Suprapubic skin (tissue), 4 donors: ENCODE data around the gene OTUB2. TPM values are rescaled to one million over a fixed set of nuclear protein-coding genes. Genes with fewer than 3 reads are reported as not detected.
"Not testable (repeated sequence)": the region's sequence is repeated elsewhere in the genome, so short reads cannot be mapped to it uniquely, and the experiment has no call there.

Experiments
- DNase-seq, 2 donors: peaks; one replicate each; pipeline ENCODE4 v3.0.0-alpha.2; 2019; ENCODE audit warnings: low spot score in 2 of 2
- H3K27ac ChIP-seq: fragments of 200-600 bp; sonication (generic); one replicate; pipeline ENCODE4 v1.5.1; 2019
- H3K27me3 ChIP-seq: fragments of 200-600 bp; sonication (generic); one replicate; pipeline ENCODE4 v1.5.1; 2019
- H3K36me3 ChIP-seq: fragments of 200-600 bp; sonication (generic); one replicate; pipeline ENCODE4 v1.5.1; 2019
- H3K4me1 ChIP-seq: fragments of 200-600 bp; sonication (generic); one replicate; pipeline ENCODE4 v1.5.1; 2019
- H3K4me3 ChIP-seq: fragments of 200-600 bp; sonication (generic); one replicate; pipeline ENCODE4 v1.5.1; 2019; ENCODE audit warnings: mild to moderate bottlenecking
- H3K9me3 ChIP-seq: fragments of 200-600 bp; sonication (generic); one replicate; pipeline ENCODE4 v1.5.1; 2019
- EP300 ChIP-seq: sonication (generic); formaldehyde crosslinking; IDR thresholded peaks from one replicate; pipeline ENCODE4 v1.6.1; 2017; ENCODE audit warnings: antibody characterized with exemption
- POLR2A ChIP-seq, 2 donors: fragments of 450-650 bp; IDR thresholded peaks; one replicate each; pipeline ENCODE4 v1.6.1; 2017; ENCODE audit warnings: antibody characterized with exemption in 2 of 2, mild to moderate bottlenecking in 2 of 2, moderate library complexity in 2 of 2
- POLR2AphosphoS5 ChIP-seq, 3 donors: sonication (generic); formaldehyde crosslinking; IDR thresholded peaks; one replicate each; pipeline ENCODE4 v1.6.1; 2017; ENCODE audit warnings: antibody characterized with exemption in 3 of 3
- WGBS: methylation state at CpG from one replicate; pipeline ENCODE4 v1.1.5; 2018; 5-methylcytosine and 5-hydroxymethylcytosine counted together
- total RNA-seq, 4 donors: library from RNA; depleted of rRNA; stranded (reverse); fragments of >200 nt; gene quantifications; one replicate each; pipeline ENCODE4 v1.1.0, GENCODE V29; 2016
- TF ChIP-seq, protein P1 (sequence below), 2 donors: fragments of 200-600 bp in 1 of 2; fragments of 450-650 bp in 1 of 2; sonication (generic) in 1 of 2; IDR thresholded peaks; one replicate each; pipeline ENCODE4 v1.5.1; 2016 to 2019; ENCODE audit warnings: antibody characterized with exemption in 2 of 2, mild to moderate bottlenecking in 1 of 2, moderate library complexity in 1 of 2

The OTUB2 gene
- total RNA-seq, 4 donors from 2014 or later, result 7.2 to 35.5 (median 14.3) TPM

DNA sequence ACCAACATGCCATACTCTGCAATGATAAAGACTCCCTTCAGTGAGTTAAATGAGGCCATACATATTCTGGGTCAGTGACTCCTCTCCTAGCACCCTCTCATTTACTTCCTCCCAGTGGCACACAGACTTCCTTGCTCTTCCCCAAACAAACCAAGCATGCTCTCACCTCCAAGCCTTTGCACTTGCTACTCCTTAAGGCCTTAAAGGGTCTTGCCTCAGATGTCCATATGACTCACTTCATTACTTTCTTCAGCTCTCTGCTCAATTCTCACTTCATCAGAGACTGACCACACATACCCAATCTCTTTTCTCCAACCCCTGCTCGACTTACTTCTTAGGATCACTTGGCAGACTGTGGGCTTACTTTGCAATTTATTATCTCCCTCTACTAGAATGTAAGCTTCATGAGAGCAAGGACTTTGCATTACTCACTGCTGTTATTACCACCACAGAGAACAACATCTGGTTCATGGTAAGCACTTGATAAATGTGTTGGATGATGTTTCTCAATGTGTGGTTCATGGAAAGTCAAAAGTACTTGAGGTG, 32.1 kb downstream of the OTUB2 start:
- peaks cover 93% of the 10 kb centered on the region for H3K36me3 ChIP-seq
- WGBS, result 76% methylated on average over 1 of the region's 1 CpG
- H3K4me3 ChIP-seq, result no peak overlapping the region
- TF ChIP-seq POLR2A (IDR thresholded peaks at IDR 0.05), result no peak
- H3K4me1 ChIP-seq, result peaks cover 7% of the 10 kb centered on the region
- H3K27ac ChIP-seq, result no peak overlapping the region
- DNase-seq, result no peak
- no peaks in the 10 kb centered on the region for H3K27me3 ChIP-seq
- H3K9me3 ChIP-seq, result no peaks in the 10 kb centered on the region

DNA sequence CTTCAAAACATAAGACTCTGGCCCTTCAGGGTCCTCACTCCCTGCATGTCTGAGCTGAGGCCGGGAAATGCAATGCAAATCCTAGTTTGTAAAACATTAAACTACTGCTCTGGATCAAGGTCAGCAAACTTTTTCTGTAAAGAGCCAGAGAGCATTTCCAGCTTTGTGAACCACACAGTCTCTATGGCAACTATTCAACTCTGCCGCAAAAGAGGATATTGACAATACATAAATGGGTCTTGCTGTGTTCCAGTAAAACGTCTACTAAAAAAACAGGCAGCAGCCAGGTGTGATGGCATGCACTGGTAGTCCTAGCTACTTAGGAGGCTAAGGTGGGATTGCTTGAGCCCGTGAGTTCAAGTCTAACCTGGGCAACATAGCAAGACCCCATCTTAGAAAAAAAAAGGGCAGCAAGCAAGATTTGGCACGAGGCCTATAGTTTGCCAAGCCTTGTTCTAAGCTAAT, 32.6 kb downstream of the OTUB2 start:
- Histone ChIP-seq H3K27me3 (no peaks in the 10 kb centered on the region), H3K4me1 (peaks cover 7% of the 10 kb centered on the region), H3K36me3 (peaks cover 88% of the 10 kb centered on the region), H3K4me3 (no peak overlapping the region), H3K27ac (no peak overlapping the region), H3K9me3 (no peaks in the 10 kb centered on the region)
- 89% methylated on average over 5 of the region's 5 CpGs for WGBS
- no peak for DNase-seq
- TF ChIP-seq, protein P1, sequence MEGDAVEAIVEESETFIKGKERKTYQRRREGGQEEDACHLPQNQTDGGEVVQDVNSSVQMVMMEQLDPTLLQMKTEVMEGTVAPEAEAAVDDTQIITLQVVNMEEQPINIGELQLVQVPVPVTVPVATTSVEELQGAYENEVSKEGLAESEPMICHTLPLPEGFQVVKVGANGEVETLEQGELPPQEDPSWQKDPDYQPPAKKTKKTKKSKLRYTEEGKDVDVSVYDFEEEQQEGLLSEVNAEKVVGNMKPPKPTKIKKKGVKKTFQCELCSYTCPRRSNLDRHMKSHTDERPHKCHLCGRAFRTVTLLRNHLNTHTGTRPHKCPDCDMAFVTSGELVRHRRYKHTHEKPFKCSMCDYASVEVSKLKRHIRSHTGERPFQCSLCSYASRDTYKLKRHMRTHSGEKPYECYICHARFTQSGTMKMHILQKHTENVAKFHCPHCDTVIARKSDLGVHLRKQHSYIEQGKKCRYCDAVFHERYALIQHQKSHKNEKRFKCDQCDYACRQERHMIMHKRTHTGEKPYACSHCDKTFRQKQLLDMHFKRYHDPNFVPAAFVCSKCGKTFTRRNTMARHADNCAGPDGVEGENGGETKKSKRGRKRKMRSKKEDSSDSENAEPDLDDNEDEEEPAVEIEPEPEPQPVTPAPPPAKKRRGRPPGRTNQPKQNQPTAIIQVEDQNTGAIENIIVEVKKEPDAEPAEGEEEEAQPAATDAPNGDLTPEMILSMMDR (IDR thresholded peaks at IDR 0.05), result no peak
- no peak for TF ChIP-seq POLR2AphosphoS5 (IDR thresholded peaks at IDR 0.05)
- TF ChIP-seq EP300, result no peak
- no peak for TF ChIP-seq POLR2A (IDR thresholded peaks at IDR 0.05)

DNA sequence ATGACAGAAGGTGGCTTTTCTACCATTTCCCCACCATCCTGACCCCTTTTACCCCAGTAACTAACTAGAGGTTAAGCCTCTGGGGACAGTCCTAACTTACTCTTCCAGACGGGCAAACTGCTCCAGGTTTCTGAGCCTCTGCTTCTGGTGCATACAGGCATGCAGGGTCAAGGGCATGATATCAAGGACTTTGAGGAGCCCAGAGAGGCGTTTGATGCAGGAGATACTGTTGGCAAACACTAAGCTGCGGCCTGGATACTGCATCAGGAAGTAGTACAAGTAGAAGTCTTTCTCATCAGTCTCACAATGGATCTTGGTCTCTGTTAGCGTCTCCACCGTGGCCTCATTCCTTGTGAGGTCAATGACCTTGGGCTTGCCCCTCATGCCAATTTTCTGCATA, 33.9 kb downstream of the OTUB2 start:
- peaks cover 16% of the 10 kb centered on the region for H3K4me1 ChIP-seq
- 88% methylated on average over 4 of the region's 5 CpGs for WGBS
- H3K27ac ChIP-seq, result no peak overlapping the region
- no peak overlapping the region for H3K4me3 ChIP-seq
- DNase-seq, result no peak
- no peaks in the 10 kb centered on the region for H3K9me3 ChIP-seq
- TF ChIP-seq POLR2A (IDR thresholded peaks at IDR 0.05), result no peak
- H3K36me3 ChIP-seq, result peaks cover 75% of the 10 kb centered on the region
- no peaks in the 10 kb centered on the region for H3K27me3 ChIP-seq

DNA sequence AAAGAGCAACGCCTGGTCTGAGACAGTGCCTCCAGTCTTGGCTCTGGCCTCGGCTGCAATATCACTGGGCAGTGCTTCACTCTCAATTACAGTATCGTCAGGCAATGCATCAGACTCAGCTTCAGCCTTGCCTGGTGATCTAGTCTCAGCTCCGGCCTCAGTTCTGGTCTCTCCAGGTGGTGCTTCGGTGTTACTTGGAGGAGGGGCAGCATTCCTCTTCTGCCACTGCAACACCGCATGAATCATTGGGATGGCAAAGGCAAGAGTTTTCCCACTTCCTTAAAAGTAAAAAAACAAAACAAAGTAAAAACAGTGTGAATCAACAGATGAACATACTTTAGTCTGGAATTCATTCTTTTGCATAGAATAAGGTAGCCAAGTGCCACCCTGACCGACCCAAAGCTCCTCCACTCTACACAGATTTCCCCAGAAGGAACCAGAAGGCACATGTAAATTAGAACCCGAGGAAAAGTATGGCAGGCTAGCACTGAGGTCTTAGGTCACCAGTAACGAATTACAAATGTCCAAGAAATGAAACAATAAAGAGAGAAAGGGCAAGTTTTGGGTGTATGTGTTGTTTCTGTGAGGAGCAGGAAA, 36.3 kb downstream of the OTUB2 start:
- no peak for DNase-seq
- H3K36me3 ChIP-seq, result peaks cover 51% of the 10 kb centered on the region
- 78% methylated on average over 9 of the region's 9 CpGs for WGBS
- no peak overlapping the region for H3K4me3 ChIP-seq
- no peak overlapping the region for H3K27ac ChIP-seq
- H3K27me3 ChIP-seq, result no peaks in the 10 kb centered on the region
- no peak for TF ChIP-seq POLR2A (IDR thresholded peaks at IDR 0.05)
- TF ChIP-seq POLR2AphosphoS5 (IDR thresholded peaks at IDR 0.05), result no peak
- TF ChIP-seq, protein P1 (IDR thresholded peaks at IDR 0.05), result no peak
- no peak for TF ChIP-seq EP300
- H3K9me3 ChIP-seq, result no peaks in the 10 kb centered on the region
- peaks cover 34% of the 10 kb centered on the region for H3K4me1 ChIP-seq

DNA sequence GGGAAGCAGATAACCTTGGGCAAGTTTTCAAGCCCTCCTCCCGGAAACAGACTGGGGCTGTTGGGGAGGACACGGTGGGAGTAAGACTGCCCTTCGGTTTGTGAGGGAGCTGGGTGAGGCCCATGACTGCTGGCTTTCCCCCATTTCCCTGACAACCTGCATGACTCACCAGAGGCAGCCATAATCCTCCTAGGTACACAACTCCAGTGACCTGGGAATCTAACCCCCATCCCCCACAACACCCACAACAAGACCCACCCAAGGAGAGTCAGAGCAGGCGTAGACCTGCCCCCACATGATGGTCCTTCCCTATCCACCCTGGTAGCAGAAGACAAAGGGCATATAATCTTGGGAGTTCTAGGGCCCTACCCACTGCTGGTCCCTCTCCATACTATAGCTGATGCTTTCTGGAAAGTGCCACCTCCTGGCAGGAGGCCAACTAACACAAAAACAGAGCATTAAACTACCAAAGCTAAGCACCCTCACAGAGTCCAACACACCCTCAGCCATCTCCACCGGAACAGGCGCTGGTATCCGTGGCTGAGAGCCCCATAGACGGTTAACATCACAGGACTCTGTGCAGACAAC, 40.0 kb downstream of the OTUB2 start:
- Histone ChIP-seq H3K27ac (no peak overlapping the region), H3K4me3 (no peak overlapping the region), H3K27me3 (no peaks in the 10 kb centered on the region), H3K36me3 (peaks cover 14% of the 10 kb centered on the region), H3K9me3 (peaks cover 6% of the 10 kb centered on the region), H3K4me1 (peaks cover 34% of the 10 kb centered on the region)
- no peak for DNase-seq
- TF ChIP-seq, protein P1 (IDR thresholded peaks at IDR 0.05), result no peak
- TF ChIP-seq POLR2A (IDR thresholded peaks at IDR 0.05) (no peak), POLR2AphosphoS5 (IDR thresholded peaks at IDR 0.05) (no peak), EP300 (no peak)
- WGBS, result 40% methylated on average over 8 of the region's 8 CpGs

DNA sequence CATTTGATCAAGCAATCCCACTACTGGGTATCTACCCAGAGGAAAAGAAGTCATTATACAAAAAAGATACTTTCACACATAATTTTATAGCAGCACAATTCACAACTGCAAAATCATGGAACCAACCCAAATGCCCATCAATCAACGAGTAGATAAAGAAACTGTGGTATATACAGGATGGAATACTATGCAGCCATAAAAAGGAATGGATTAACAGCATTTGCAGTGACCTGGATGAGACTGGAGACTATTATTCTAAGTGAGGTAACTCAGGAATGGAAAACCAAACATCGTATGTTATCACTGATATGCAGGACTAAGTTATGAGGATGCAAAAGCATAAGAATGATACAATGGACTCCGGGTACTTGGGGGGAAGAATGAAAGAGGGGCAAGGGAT, 45.9 kb downstream of the OTUB2 start:
- not testable (repeated sequence) for H3K4me3 ChIP-seq, H3K36me3 ChIP-seq, DNase-seq, H3K27me3 ChIP-seq, H3K27ac ChIP-seq, H3K9me3 ChIP-seq
- 93% methylated on average over 3 of the region's 3 CpGs for WGBS
- H3K4me1 ChIP-seq, result peaks cover 13% of the 10 kb centered on the region
